Activated CD8-positive, alpha-beta T cell treated with anti-CD3 and anti-CD28 coated beads, Interleukin-2, amount 10 ng/mL, durations not matched to agents 7 days and 5 days (primary cell): ENCODE measurements around the gene KRTAP1-1. TPM values are rescaled to one million over a fixed set of nuclear protein-coding genes. Genes with fewer than 3 reads are reported as not detected.
"Not testable (repeated sequence)": the region's sequence is repeated elsewhere in the genome, so short reads cannot be mapped to it uniquely, and the experiment has no call there.

ENCODE experiments used
- ATAC-seq: fragments of 150-1000 bp; cut with Tn5 transposase; one replicate; pipeline ENCODE4 v1.10.0; 2021; ENCODE audit warnings: moderate library complexity
- CTCF ChIA-PET: fragments of 350-600 bp; sonication (Branson Sonifier 250); formaldehyde crosslinking; loops from one replicate; lab custom pipeline; 2021; ENCODE audit warnings: antibody characterized with exemption; lab: Charles Lee
- POLR2A ChIA-PET: fragments of 350-600 bp; sonication (Branson Sonifier 250); formaldehyde crosslinking; loops from one replicate; lab custom pipeline; 2021; ENCODE audit warnings: antibody characterized with exemption; lab: Charles Lee
- DNase-seq: peaks from one replicate; pipeline ENCODE4 v3.0.0-alpha.2; 2020
- H3K27ac Mint-ChIP-seq: one replicate; pipeline ENCODE4 v1.8.0; 2021; ENCODE audit warnings: mild to moderate bottlenecking, mixed read lengths
- H3K27me3 Mint-ChIP-seq: one replicate; pipeline ENCODE4 v1.8.0; 2021; ENCODE audit warnings: low read depth, mixed read lengths
- H3K36me3 Mint-ChIP-seq: one replicate; pipeline ENCODE4 v1.8.0; 2021; ENCODE audit warnings: low read depth, mixed read lengths
- H3K4me1 Mint-ChIP-seq: one replicate; pipeline ENCODE4 v1.8.0; 2021; ENCODE audit warnings: low read depth, mixed read lengths
- H3K4me3 Mint-ChIP-seq: one replicate; pipeline ENCODE4 v1.8.0; 2021; ENCODE audit warnings: mild to moderate bottlenecking, mixed read lengths
- H3K9me3 Mint-ChIP-seq: one replicate; pipeline ENCODE4 v1.8.0; 2022; ENCODE audit warnings: mixed read lengths; ENCODE audit not compliant: insufficient read depth
- total RNA-seq, 2 experiments: library from RNA; stranded (reverse); gene quantifications; one replicate each; pipeline ENCODE4 v1.2.3, GENCODE V29; 2021

The KRTAP1-1 gene
- total RNA-seq, 2 experiments from 2014 or later, result not detected

DNA sequence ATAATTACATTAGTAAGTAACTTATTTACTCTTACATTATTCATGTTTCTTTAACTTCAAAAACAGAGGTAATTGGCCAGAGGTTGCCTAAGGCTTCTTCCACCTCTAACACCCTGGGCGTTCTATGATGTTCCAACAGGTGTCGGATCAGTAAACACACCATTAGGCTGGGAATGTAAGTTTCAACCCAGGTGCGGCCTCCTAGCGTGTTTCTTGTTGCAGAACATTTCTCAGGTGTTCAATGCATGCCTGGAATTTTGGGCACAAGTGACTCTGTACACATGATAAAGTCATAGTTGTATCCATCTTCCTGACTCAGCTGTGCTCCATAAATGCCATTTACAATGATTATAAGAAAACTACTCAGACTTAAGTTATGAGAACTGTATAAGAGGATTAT lies 12.8 kb upstream of the KRTAP1-1 start:
- POLR2A ChIA-PET, result no interaction called here
- CTCF ChIA-PET, result no interaction called here
- no peak for ATAC-seq
- Mint-ChIP-seq H3K27me3 (peaks cover 31% of the 10 kb centered on the region), H3K4me1 (no peaks in the 10 kb centered on the region), H3K27ac (no peak overlapping the region), H3K4me3 (no peak overlapping the region), H3K9me3 (no peaks in the 10 kb centered on the region), H3K36me3 (no peaks in the 10 kb centered on the region)
- no peak for DNase-seq

GRCh38 chr17:41052566-41052965 lies 11.3 kb upstream of the KRTAP1-1 start:
- H3K4me1 Mint-ChIP-seq, result no peaks in the 10 kb centered on the region
- DNase-seq, result no peak
- no peak for ATAC-seq
- no peak overlapping the region for H3K4me3 Mint-ChIP-seq
- POLR2A ChIA-PET, result no interaction called here
- no peak overlapping the region for H3K27ac Mint-ChIP-seq
- peaks cover 28% of the 10 kb centered on the region for H3K27me3 Mint-ChIP-seq
- no peaks in the 10 kb centered on the region for H3K36me3 Mint-ChIP-seq
- no peaks in the 10 kb centered on the region for H3K9me3 Mint-ChIP-seq
- CTCF ChIA-PET, result no interaction called here

- no peak for ATAC-seq
- H3K9me3 Mint-ChIP-seq, result no peaks in the 10 kb centered on the region
- peaks cover 32% of the 10 kb centered on the region for H3K27me3 Mint-ChIP-seq
- H3K4me1 Mint-ChIP-seq, result no peaks in the 10 kb centered on the region
- no peaks in the 10 kb centered on the region for H3K36me3 Mint-ChIP-seq
- no peak for DNase-seq
- H3K4me3 Mint-ChIP-seq, result no peak overlapping the region
- POLR2A ChIA-PET, result no interaction called here
- CTCF ChIA-PET, result no interaction called here
- H3K27ac Mint-ChIP-seq, result no peak overlapping the region
Measured at GRCh38 chr17:41049110-41049509, 7.9 kb upstream of the KRTAP1-1 start.

DNA sequence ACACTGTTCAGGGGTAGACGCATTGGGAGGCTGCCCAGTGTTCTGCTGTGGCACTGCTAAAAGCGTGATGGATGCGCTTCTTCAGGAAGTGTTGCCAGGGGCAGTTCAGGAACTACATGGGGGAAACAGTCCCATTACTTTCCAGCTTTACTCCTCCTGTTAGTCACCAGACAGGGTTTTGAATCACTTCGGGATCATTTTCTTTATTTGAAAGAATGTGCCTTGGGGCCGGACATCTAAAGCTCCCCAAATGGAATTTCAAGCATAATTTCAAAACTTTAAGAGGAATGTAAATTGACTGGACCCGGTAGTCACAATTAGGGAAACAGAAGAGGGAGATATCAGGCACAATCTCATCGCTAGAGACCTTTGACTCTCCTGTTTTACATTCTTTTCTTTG lies 7.2 kb upstream of the KRTAP1-1 start:
- H3K4me3 Mint-ChIP-seq, result no peak overlapping the region
- no peaks in the 10 kb centered on the region for H3K36me3 Mint-ChIP-seq
- DNase-seq, result no peak
- no peaks in the 10 kb centered on the region for H3K4me1 Mint-ChIP-seq
- peaks cover 2% of the 10 kb centered on the region for H3K9me3 Mint-ChIP-seq
- peaks cover 30% of the 10 kb centered on the region for H3K27me3 Mint-ChIP-seq
- ATAC-seq, result no peak
- ChIA-PET POLR2A (interaction anchor here (0.7 kb wide), 1 partner anchor 137 kb away, joined by 3 read pairs; no protein-coding TSS in a partner anchor), CTCF (no interaction called here)
- H3K27ac Mint-ChIP-seq, result no peak overlapping the region

- CTCF ChIA-PET, H3K4me1 Mint-ChIP-seq, H3K4me3 Mint-ChIP-seq, H3K27ac Mint-ChIP-seq, H3K9me3 Mint-ChIP-seq, ATAC-seq, DNase-seq, H3K36me3 Mint-ChIP-seq: not testable (repeated sequence)
- H3K27me3 Mint-ChIP-seq, result peaks cover 22% of the 10 kb centered on the region
- POLR2A ChIA-PET, result interaction anchor here (0.9 kb wide), 1 partner anchor 11 kb away, joined by 3 read pairs; no protein-coding TSS in a partner anchor
Measured at GRCh38 chr17:41046735-41047465, 5.7 kb upstream of the KRTAP1-1 start, which contains the start of gene KRTAP2-1. Gene KRTAP2-1, minus strand, starts transcription at chr17:41047316. Its CDS starts 49 bp downstream, at chr17:41047267.

- H3K4me1 Mint-ChIP-seq, result no peaks in the 10 kb centered on the region
- ChIA-PET POLR2A (no interaction called here), CTCF (no interaction called here)
- no peak for ATAC-seq
- H3K4me3 Mint-ChIP-seq, result no peak overlapping the region
- H3K9me3 Mint-ChIP-seq, result peaks cover 8% of the 10 kb centered on the region
- no peak overlapping the region for H3K27ac Mint-ChIP-seq
- DNase-seq, result no peak
- no peaks in the 10 kb centered on the region for H3K36me3 Mint-ChIP-seq
- peaks cover 18% of the 10 kb centered on the region for H3K27me3 Mint-ChIP-seq
Measured at GRCh38 chr17:41042953-41043352, 1.7 kb upstream of the KRTAP1-1 start.

GRCh38 chr17:41037853-41038350 lies 3.3 kb downstream of the KRTAP1-1 start:
- H3K4me3 Mint-ChIP-seq, result no peak overlapping the region
- ATAC-seq (no peak), DNase-seq (no peak)
- no peaks in the 10 kb centered on the region for H3K4me1 Mint-ChIP-seq
- ChIA-PET POLR2A (no interaction called here), CTCF (no interaction called here)
- H3K9me3 Mint-ChIP-seq, result peaks cover under 1% of the 10 kb centered on the region
- H3K27ac Mint-ChIP-seq, result no peak overlapping the region
- peaks cover 11% of the 10 kb centered on the region for H3K27me3 Mint-ChIP-seq
- no peaks in the 10 kb centered on the region for H3K36me3 Mint-ChIP-seq

- not testable (repeated sequence) for ATAC-seq, H3K27me3 Mint-ChIP-seq
Measured at GRCh38 chr17:41034346-41034935, 6.8 kb downstream of the KRTAP1-1 start, which contains the start of gene KRTAP1-3. Gene KRTAP1-3, minus strand, starts transcription at chr17:41034874. Its CDS starts 53 bp downstream, at chr17:41034821.

GRCh38 chr17:41029633-41030245 lies 11.5 kb downstream of the KRTAP1-1 start, which contains the start of gene KRTAP1-4:
Gene KRTAP1-4, minus strand, starts transcription at chr17:41030195. Its CDS starts 117 bp downstream, at chr17:41030078.
- no peaks in the 10 kb centered on the region for H3K9me3 Mint-ChIP-seq
- no peak for DNase-seq
- no peak within 1 kb of the TSS for H3K27ac Mint-ChIP-seq
- peaks cover 2% of the 10 kb centered on the region for H3K4me1 Mint-ChIP-seq
- CTCF ChIA-PET, result no interaction called here
- no peaks in the 10 kb centered on the region for H3K36me3 Mint-ChIP-seq
- POLR2A ChIA-PET, result no interaction called here
- no peak for ATAC-seq
- H3K4me3 Mint-ChIP-seq, result no peak within 1 kb of the TSS
- peaks cover 10% of the 10 kb centered on the region for H3K27me3 Mint-ChIP-seq

More at GRCh38 chr17:41034346-41034935, 6.8 kb downstream of the KRTAP1-1 start, which contains the start of gene KRTAP1-3:
- H3K36me3 Mint-ChIP-seq, POLR2A ChIA-PET, H3K4me1 Mint-ChIP-seq, H3K9me3 Mint-ChIP-seq, H3K4me3 Mint-ChIP-seq, H3K27ac Mint-ChIP-seq, DNase-seq, CTCF ChIA-PET: not testable (repeated sequence)

DNA sequence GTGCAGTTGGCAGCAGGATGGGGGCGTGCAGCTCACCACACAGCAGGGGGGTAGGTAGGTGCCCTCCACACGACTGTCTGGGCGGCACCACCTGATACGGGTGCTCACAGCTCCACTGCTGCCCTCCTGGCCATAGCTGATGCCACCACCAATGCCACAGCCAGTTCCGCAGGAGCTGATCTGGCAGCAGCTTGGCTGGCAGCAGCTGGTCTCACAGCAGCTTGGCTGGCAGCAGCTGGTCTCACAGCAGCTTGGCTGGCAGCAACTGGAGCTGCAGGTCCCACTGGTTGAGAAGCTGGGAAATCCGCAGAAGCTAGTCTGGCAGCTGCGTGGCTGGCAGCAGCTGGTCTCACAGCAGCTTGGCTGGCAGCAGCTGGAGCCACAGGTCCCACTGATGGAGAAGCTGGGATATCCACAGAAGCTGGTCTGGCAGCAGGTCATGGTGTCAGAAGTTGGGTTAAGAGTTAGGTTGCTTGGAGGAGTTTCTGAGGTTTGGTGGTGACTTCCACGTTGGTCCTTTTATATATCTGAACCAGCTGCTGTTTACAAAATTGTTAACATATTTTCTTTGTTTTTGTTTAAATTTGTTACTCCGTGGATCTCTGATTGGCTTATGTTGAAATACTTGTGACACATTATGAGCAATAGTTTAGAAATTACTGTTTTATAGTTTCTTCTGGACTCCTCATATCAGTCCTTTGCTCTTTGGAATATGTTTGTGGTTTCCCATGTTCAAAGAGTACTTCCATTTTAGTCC lies 14.4 kb downstream of the KRTAP1-1 start, which contains the start of gene KRTAP1-5:
KRTAP1-5 (minus strand) TSS at position 494 of the 757 bp plus-strand sequence; CDS start at position 441, 53 bp downstream.
- POLR2A ChIA-PET, result no interaction called here
- no peak for ATAC-seq
- Mint-ChIP-seq H3K4me1 (peaks cover 4% of the 10 kb centered on the region), H3K9me3 (no peaks in the 10 kb centered on the region), H3K36me3 (no peaks in the 10 kb centered on the region), H3K4me3 (no peak within 1 kb of the TSS), H3K27me3 (peaks cover 20% of the 10 kb centered on the region), H3K27ac (no peak within 1 kb of the TSS)
- no peak for DNase-seq
- CTCF ChIA-PET, result no interaction called here

DNA sequence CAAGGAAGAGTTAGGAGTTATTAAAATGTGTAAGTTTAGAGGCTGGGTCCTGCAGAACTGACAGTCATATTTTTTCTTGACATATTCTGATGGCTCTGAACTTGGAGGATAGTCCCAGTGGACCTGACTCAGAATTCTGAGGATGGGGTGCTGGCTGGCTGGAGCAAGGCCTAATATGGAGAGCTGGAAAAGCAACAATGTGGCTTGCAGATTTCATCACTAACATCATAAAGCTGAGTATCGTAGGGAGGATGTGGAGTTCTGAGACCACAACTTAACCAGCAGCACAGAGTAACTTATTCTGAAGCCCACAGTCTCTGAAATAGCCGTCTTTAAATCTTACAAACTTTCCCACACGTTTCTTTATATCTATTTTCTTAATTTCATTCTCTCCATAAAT lies 16.6 kb downstream of the KRTAP1-1 start:
- H3K27ac Mint-ChIP-seq, result no peak overlapping the region
- DNase-seq, result no peak
- ATAC-seq, result no peak
- peaks cover 4% of the 10 kb centered on the region for H3K4me1 Mint-ChIP-seq
- H3K36me3 Mint-ChIP-seq, result no peaks in the 10 kb centered on the region
- peaks cover 19% of the 10 kb centered on the region for H3K27me3 Mint-ChIP-seq
- POLR2A ChIA-PET, result no interaction called here
- H3K9me3 Mint-ChIP-seq, result no peaks in the 10 kb centered on the region
- no peak overlapping the region for H3K4me3 Mint-ChIP-seq
- CTCF ChIA-PET, result interaction anchor here (0.9 to 1.5 kb wide), 3 partner anchors 9 to 221 kb away, joined by 3 read pairs; no protein-coding TSS in a partner anchor
